ENCODE results near the gene SPATS1. TPM values are rescaled to one million over a fixed set of nuclear protein-coding genes. Genes with fewer than 3 reads are reported as not detected.

Gene SPATS1, protein sequence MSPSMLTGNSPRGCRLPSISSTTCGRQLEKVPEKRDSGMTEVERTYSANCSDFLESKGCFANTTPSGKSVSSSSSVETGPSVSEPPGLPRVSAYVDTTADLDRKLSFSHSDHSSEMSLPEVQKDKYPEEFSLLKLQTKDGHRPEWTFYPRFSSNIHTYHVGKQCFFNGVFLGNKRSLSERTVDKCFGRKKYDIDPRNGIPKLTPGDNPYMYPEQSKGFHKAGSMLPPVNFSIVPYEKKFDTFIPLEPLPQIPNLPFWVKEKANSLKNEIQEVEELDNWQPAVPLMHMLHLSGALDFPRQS
- total RNA-seq (2014; rRNA removed; shearing (Covaris generic)): 0.53 and 0.74 TPM in 2 replicates
- polyA plus RNA-seq (2015; cell fraction: cytosol; rRNA removed): 0.09 and 0.23 TPM in 2 replicates
- 0.42 TPM in 1 of 2 replicates, not detected in the other for polyA plus RNA-seq (2015; cell fraction: nucleus; rRNA removed)

DNA sequence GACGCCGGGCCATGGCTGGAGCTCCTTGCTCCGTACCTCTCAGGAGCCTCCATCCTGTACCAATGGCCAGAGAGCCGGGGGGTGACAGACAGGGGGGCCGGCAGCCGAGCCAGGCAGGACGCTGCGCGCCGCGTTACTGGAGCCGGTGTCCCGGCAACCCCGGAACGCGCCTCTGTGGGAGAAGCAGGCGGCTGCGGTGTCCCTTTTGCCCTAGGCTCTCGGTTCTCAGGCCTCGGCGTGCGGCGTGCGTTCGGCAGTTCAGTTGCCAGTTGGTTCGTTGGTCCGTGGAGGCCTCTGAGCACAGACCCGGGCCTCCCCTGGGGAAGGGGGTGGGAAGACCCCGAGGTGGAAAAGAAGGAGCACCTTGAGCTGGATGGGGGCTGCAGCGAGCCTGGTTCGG, at the start of gene SPATS1:
Gene SPATS1, plus strand, starts transcription at position 162 of the 400 bp plus-strand sequence. CDS start 446 bp downstream, outside the sequence.
- no peak for DNase-seq (ENCODE audit: low read depth, low spot score)
- in situ Hi-C loops (cut with HindIII; ENCODE audit: low pct_unique_long_range_greater_than_20kb, low sequenced_read_pairs): no loop called here

DNA sequence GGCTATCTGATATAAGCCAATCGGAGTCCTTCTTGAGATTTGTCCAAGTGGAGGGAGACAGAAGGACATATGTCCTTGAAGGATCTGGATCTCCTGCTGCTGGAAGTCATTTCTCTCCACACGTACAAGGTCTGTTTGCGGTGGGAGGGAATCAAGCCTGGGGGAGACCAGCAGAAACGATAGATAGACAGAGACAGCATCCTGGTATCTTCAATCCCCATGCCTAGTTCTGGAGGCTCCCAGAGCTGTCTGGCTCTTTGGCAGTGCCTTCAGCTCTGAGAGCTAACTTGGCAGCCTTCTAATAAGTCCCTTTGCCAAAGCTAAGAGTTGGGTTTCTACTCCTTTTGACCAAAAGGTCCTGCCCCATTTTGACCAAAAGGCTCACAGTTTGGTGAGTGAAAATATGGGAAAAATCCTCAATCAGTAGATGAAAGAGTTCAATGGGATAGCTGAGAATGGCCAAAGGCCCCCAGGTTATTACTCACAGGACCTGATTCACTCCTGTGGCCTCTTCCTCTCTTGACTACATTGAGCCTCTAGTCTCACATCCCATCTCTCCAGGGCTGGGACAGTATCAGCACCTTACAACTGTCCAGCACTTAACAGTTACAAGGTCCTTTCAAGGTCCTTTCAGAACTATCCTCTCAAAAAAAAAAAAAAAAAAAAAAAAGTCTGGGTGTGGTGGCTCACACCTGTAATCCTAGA, 49.6 kb upstream of the SPATS1 start:
- in situ Hi-C loops (cut with HindIII; ENCODE audit: low pct_unique_long_range_greater_than_20kb, low sequenced_read_pairs): no loop called here
- no peak for DNase-seq (ENCODE audit: low read depth, low spot score)

DNA sequence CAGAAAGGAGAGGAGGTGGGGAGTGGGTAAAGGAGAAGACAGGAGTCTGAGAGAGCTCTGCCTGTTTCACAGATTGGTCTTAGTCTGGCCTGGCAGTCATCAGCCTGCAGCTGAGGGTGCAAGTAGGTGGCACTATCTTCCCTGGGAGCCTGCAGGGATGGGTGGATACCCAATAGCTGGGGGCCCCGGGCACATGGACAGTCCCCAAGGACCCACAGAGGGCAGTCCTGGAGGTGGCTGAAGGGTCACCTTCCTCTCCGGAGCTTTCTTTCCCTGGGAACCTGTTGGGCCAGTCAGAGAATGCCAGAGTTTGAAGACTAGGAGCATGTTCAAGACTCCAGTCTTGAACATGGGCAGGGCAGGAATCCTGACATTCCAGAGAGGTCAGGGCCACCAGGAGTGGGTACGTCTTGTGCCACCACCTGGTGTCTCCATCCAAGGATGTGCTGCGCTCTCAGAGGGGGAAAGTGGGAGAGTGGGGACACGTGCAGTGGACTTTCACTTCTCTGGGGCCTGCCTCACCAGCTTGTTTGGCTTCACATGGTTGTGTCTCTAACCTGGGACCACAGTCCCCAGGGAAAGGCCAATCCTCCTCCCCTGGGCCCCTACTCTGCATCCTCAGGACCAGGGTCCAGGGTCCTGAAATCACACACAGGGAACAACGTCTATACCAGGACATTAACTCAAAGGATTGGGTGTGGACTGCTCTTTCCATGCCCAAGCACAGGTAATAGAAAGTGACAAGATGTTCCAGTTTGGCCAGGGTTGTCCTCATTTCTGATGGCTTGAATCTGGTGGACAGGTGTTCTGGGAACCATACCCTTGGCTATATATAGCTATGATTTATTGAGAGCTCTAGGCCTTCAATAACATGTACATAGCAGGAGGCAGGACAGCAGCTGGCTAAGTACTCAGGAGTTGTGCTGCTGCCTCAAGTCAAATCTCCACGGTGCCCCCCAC, 47.3 kb upstream of the SPATS1 start:
- no peak for DNase-seq (ENCODE audit: low read depth, low spot score)
- in situ Hi-C loops (cut with HindIII; ENCODE audit: low pct_unique_long_range_greater_than_20kb, low sequenced_read_pairs): no loop called here

DNA sequence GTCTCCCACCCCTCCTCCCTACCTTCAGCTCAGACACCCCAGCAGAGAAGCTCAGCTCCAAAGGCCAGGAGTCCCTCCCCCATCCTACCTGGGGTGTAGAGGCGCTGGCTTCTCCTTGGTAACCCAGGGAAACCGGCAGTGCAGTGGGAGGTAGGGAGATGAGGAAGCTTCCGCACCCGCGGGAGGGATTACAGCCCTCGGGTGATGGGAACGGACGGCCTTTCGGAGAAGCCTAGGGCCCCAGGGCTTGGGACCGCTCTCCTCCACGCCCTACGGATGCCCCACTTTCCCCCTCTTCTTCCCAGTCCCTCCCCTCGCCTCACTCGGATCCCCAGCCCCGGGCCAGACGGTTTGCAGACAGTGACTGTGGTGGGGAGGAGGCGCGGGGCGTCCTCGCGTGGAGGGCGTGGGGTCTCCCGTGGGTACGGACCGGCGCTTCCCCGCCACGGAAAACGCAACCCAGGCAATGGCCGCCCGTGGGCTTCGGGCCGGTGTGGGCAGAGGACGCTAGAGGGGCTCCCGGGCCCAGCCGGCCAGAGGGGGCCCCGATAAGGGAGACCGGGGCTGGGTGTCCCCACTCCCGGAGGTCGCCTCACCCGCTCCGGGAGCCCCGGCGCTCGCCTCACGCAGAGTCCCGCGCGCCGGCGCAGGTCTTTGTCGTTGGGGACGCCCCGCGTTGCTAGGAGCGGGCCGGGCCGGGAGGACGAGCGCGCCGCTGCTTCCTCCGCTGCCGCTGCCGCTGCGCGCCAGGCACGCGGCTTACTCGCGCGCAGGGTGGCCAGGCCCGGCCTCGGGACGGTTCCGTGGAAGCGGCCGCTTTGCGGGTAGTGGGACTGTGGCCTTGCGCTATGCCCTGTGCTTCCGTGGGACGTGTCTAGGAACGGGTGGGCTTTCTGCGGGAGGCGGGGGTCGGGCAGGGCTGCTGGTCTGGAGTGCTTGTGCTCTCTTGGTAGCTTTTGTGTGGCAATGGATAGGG, 45.1 kb upstream of the SPATS1 start:
- in situ Hi-C loops (cut with HindIII; ENCODE audit: low pct_unique_long_range_greater_than_20kb, low sequenced_read_pairs): no loop called here
- no peak for DNase-seq (ENCODE audit: low read depth, low spot score)

DNA sequence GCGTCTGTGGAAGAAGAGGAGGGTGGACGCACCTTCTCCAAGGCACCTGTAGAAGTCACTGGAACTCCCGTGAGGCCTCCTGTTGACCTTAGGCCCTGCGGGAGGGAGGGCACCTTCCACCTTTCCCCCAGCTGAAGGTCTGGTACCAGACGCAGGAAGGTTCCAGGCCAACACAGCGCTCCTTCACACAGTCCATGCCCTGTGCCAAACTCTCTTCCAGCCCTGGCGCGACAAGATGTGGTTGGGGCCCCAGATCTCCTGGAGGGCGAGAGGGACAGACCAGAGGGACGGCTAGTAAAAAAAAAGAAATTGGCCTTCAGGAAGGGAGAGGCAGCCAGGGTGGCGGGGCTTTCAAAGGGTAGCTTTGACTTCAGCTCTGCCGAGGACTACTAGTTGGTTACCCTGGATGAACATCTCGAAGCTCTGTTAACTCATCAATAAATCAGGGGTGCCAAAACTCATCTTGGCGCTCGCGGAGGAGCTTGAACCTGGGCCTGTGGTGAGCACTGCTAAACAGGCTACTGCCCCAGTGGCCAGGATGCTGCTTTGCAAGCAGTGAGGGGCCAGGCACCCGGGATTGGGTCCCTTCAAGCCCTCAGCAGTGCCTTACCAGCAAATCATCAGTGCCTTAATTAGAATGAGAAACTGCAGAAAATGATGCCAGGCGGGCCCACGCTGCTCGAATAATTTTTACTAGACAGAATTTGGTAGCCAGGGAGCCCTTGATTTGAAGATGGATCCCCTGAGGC, 44.2 kb upstream of the SPATS1 start:
- in situ Hi-C loops (cut with HindIII; ENCODE audit: low pct_unique_long_range_greater_than_20kb, low sequenced_read_pairs): no loop called here
- DNase-seq (ENCODE audit: low read depth, low spot score): no peak

DNA sequence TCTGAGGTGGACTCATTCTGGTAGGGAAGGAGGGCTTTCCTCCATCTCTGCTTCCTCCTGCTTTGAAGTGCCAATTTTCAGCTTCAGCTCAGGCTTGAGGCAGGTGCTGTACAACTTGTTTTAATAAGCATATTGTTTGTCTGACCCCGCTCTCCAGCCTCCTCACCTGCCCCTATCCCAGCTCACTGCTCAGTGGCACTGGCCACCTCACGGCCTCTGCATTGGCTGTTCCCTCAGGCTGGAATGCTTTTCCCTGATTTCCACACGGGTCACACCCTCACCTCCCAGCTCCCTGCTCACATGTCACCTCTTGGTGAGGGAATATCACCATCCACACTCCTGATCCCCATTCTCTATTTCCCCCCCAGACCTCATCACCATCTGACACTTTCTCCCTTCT, 43.6 kb upstream of the SPATS1 start:
- in situ Hi-C loops (cut with HindIII; ENCODE audit: low pct_unique_long_range_greater_than_20kb, low sequenced_read_pairs): no loop called here
- no peak for DNase-seq (ENCODE audit: low read depth, low spot score)

DNA sequence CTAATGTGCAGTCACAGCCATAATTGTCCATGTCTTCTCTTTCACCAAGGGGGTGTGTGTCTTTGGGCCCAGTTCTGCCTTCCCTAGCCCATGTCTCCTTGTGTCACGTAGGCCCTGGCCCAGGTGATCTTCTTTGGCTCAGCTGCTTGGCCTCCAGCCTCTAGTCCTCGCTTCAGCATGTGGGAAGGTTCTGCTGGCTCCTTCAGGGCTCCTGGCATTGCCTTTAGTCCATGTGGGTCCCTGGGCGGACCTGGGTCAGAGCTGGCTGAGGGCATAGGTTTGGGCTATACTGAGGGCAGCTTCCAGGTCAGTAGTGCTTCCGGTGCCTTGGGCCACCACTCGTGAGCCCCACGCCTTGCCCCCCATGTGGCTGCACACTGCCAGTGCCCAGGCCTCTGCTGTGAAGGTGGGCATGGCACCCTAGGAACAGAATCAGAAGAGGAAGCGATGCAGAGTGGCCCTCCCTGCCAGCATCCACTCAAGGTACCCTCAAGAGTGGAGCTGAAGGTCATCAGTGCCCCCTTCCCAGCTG, 42.1 kb upstream of the SPATS1 start:
- in situ Hi-C loops (cut with HindIII; ENCODE audit: low pct_unique_long_range_greater_than_20kb, low sequenced_read_pairs): no loop called here
- DNase-seq (ENCODE audit: low read depth, low spot score): no peak

DNA sequence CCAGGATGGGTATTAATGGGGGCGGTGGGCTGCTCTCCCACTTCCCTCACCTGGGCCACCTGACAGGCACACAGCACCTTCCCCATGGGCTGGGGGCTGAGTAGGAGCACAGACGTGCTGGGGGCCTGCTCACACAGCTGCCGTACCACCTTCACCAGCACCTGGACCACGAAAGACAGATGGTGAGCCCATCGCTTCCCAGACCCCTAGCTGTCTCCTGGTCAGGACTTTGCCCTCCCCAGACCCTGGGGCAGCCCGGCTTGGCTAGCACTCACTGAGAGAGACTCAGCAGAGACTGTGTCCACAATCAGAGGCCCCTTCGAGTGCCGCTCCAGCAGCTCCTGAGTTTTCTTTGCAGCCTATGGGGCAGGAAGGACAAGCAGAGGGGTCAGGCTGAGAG, 41.3 kb upstream of the SPATS1 start:
- in situ Hi-C loops (cut with HindIII; ENCODE audit: low pct_unique_long_range_greater_than_20kb, low sequenced_read_pairs): no loop called here
- DNase-seq (ENCODE audit: low read depth, low spot score): no peak

DNA sequence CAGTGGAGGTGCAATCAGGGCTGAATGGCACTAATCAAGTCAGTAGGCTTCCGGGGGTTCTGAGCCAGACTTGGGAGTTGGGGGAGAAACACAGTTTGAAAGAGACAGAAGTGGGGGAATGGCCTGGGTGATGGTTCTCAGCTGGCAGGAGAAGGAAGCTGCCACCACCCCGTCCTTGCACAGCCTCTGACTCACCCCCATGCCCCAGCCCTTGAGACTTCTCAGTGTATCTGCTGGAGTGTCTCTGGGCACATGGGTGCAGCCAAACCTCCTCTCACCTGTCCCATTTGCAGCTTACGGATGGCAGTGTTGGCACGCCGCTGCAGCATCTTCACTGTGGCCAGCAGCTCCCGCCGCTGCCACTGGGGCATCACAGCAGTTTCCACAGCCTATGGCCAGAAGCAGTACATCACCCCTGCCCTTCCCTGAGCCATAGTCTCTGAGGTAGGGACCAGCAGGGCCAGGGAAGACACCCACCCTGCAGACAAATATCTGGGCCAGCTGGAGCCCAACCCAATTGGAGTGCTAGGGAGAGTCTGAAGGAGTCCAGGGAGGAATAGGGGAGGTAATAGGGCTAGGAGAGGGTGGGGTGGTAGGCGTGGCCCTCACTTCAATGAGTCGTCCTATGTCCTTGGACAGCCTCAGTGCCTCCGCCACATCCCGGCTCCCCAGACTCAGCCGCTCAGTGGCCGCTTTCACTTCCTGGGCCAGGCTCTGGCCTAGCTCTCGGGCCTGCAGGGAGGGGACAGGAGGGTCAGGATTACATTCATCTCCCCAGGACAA, 40.5 kb upstream of the SPATS1 start:
- no peak for DNase-seq (ENCODE audit: low read depth, low spot score)
- in situ Hi-C loops (cut with HindIII; ENCODE audit: low pct_unique_long_range_greater_than_20kb, low sequenced_read_pairs): no loop called here

DNA sequence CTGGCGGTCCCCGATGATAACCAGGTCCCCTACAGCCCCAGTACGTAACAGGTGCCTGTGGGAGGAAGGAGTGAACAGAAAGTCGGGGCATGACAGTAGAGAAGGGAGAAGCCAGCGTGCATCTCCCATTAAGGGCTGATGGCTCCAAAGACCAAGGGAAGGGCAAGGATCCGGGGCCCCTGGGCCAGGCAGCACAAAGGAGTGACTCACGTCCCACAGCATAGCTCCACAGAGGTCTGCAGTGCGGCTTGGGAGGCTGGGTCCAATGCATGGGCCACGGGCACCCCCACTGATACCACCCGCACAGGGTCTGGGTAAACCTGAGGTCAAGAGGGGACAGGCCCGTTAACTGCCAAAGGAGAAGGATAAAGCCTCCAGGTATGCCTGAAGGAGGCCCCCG, 39.6 kb upstream of the SPATS1 start:
- no peak for DNase-seq (ENCODE audit: low read depth, low spot score)
- in situ Hi-C loops (cut with HindIII; ENCODE audit: low pct_unique_long_range_greater_than_20kb, low sequenced_read_pairs): no loop called here

DNA sequence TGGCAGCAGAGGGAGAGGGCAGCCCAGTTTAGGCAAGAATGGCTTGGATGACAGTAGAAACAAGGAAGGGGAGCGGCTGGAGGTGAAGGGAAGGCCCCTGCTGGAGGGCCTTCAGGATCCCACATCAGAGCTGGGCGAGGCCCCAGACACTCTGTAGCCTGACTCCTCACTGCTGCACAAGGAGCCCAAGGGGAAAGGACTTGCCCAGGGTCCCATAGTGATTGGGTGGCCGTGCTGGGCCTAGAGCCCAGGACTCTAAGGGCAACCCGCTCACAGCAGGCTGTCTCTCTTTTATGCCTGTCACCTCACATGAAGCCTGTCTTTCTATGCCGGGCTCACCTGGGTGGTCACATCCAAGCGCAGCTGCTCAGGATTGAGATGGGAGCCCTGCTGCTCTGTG, 38.6 kb upstream of the SPATS1 start:
- DNase-seq (ENCODE audit: low read depth, low spot score): no peak
- in situ Hi-C loops (cut with HindIII; ENCODE audit: low pct_unique_long_range_greater_than_20kb, low sequenced_read_pairs): no loop called here

DNA sequence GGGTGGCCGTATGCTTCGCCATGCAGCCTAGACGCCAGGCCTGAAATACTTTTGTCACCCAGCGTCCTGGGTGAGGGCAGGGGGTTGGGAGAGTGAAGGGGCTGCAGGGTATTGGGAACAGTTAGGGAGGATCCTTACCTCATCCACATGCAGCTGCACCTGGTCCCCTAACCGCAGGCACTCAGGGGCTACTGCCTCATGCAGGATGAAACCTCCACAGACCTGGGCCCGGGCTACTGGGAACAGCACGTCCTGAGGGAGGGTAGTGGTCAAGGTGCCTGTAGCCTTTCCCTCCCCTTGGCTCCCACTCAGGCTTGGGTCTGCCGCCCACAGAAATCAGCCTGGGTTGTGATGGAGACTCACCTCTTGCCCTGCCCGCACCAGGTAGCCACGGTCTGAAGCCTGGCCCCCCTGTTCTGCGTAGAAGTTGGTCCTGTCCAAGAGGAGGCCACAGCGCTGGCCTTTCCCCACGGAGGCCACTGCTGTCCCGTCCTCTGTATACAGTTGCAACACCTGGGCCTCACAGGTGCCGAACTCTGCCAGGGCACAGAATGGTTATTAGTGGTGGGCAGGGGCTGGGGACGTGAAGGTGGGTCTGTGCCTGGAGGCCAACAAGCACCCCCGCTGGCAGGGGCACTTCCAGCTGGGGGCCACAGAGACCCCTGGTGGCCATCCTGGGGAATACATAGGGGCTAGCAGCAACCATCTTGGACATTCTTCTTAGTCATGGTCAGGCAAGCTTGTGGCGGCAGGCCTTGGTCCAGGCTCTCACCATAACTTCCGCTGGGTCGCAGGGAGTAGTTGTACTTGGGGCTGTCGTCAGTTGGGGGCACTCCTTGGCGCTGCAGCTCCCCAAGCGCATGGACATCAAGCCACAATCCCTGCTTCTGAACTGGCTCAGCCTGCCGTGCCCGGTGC, 37.9 kb upstream of the SPATS1 start:
- in situ Hi-C loops (cut with HindIII; ENCODE audit: low pct_unique_long_range_greater_than_20kb, low sequenced_read_pairs): no loop called here
- peak; percentile 58 for DNase-seq (ENCODE audit: low read depth, low spot score)

DNA sequence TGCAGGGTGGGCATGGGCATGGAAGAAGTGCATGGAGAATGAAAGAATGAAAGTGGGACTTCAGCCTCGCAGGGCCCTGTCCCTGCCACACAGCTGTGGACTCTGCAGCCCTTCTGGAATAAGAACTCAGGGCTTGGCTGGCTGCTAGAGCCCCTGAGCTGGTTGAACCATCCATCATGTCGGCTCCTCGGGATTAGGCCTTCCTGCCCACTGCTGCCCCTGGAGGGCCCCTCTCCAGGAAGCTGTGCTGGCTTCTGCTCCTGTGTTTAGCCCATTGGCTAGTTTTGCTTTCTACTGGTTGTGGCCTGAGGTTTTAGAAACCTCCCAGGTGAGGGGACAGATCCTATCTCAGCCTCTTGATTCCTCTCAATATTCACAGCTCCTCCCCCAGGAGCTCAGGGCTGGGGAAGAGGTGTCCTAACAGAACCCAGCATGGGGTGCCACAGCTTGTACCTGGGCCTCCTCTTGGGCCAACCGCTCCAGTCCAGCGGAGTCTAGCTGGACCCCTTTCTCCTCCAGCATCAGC, 37.2 kb upstream of the SPATS1 start:
- in situ Hi-C loops (cut with HindIII; ENCODE audit: low pct_unique_long_range_greater_than_20kb, low sequenced_read_pairs): no loop called here
- DNase-seq (ENCODE audit: low read depth, low spot score): no peak

DNA sequence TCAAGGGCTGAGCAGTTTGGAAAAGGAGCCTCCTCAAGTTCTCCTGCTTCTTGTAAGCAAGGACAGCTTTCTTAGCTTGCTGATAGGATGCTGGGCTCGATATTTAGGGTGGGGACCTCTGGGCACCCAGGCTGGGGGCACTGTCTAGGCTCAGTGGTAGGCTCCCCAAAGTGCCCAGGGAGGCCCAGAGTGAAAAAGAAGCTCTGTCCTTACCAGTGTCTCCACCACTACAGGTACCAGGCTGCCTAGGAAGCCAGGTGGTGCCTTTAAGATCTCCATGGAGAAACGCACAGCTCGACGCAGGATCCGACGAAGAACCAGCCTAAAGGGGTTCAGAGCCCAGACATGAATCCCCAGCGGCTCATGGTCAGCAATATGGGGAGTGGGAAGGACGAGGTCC, 35.7 kb upstream of the SPATS1 start:
- no peak for DNase-seq (ENCODE audit: low read depth, low spot score)
- in situ Hi-C loops (cut with HindIII; ENCODE audit: low pct_unique_long_range_greater_than_20kb, low sequenced_read_pairs): no loop called here
